Erythroblast (primary cell): ENCODE measurements around the gene RGL2.
"Not testable (repeated sequence)": the region's sequence is repeated elsewhere in the genome, so short reads cannot be mapped to it uniquely, and the experiment has no call there.

ENCODE experiments used
- GATA1 ChIP-seq: IDR thresholded peaks from 2 replicates; pipeline ENCODE4 v1.6.1; 2011; ENCODE audit warnings: low read depth, mild to moderate bottlenecking, control low read depth, low read length, moderate library complexity
- POLR2A ChIP-seq: IDR thresholded peaks from 2 replicates; pipeline ENCODE4 v1.6.1; 2011; ENCODE audit warnings: mild to moderate bottlenecking, low read length

- not testable (repeated sequence) for TF ChIP-seq POLR2A, GATA1
Observed at GRCh38 chr6:33346972-33347371, 48.2 kb upstream of the RGL2 start.
